Endothelial cell of umbilical vein (primary cell): ENCODE results near the gene PARK7.

ENCODE experiments used
- EZH2 ChIP-seq: IDR thresholded peaks from 2 replicates; pipeline ENCODE4 v1.6.1; 2012; ENCODE audit warnings: borderline replicate concordance, low read depth, mild to moderate bottlenecking, moderate library complexity, low read length, inconsistent platforms; ENCODE audit not compliant: severe bottlenecking
- FOS ChIP-seq: IDR thresholded peaks from 2 replicates; pipeline ENCODE4 v1.6.1; 2011; ENCODE audit warnings: mild to moderate bottlenecking, low read length, moderate library complexity, borderline replicate concordance; ENCODE audit not compliant: insufficient read depth
- JUN ChIP-seq: IDR thresholded peaks from 2 replicates; pipeline ENCODE4 v1.6.1; 2011; ENCODE audit warnings: borderline replicate concordance, low read depth; ENCODE audit not compliant: insufficient read length, insufficient read depth
- MYC ChIP-seq: IDR thresholded peaks from one replicate; pipeline ENCODE4 v1.6.1; 2011; ENCODE audit warnings: mild to moderate bottlenecking, low read depth, low read length
- POLR2A ChIP-seq: IDR thresholded peaks from 2 replicates; pipeline ENCODE4 v1.6.1; 2012; ENCODE audit warnings: low read depth, mild to moderate bottlenecking, control low read depth, low read length
- POLR2AphosphoS5 ChIP-seq: IDR thresholded peaks from 2 replicates; pipeline ENCODE4 v1.6.1; 2012; ENCODE audit warnings: low read depth, mild to moderate bottlenecking, control low read depth, low read length, moderate library complexity; ENCODE audit not compliant: insufficient read depth
- TF ChIP-seq, protein P1 (sequence below), 2 donors: IDR thresholded peaks; 1 replicate in 1 of 2; 2 replicates in 1 of 2; pipeline ENCODE4 v1.5.1; 2011; ENCODE audit warnings: low read length in 2 of 2, mild to moderate bottlenecking in 2 of 2, moderate library complexity in 2 of 2, control low read depth in 1 of 2, inconsistent platforms in 1 of 2, low read depth in 1 of 2; ENCODE audit not compliant: insufficient read depth in 1 of 2; ENCODE audit errors: extremely low read depth in 1 of 2
- TF ChIP-seq, protein P2 (sequence below): IDR thresholded peaks from 2 replicates; pipeline ENCODE4 v1.6.1; 2011; ENCODE audit not compliant: insufficient read depth, insufficient read length

DNA sequence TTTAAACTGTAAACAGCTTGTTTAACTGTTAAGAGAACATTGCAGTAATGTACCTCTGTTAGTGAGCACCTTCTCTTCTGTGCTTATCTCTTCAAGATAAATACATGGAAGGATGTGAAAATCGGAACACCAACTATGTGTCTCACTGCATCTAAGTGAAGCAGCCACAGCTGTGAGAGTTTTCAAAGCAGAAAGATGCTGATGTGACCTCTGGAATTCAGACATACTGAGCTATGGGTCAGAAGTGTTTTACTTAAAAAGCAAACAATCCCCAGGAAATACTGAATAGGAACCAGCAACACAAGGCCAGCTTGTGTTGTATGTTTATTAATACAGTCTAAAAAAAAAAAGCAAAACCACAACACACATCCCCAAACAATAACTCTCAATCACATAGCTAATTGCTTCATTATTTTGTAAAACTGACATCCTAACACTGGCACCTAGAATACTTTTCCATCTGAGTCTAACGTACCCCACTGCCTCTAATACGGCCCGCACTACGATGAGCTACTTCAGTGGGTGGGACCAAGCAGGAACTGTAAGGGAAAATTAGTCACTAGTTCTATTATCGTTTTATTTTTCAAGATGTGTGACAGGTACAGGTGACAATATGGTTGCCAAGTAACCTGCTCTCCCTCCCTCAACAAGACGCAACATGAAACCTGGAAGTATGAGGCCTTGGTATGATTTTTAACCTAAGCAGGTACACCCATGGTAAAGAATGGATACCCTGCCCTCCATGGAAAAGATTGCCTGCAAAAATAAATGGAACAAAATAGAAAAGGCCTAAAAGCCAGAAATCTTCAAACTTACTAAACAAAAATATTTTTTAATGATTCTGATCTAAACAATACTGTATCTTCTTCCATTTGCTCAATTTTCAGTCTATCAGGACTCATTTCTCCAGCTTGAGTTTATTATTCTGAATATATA, 50.7 kb downstream of the PARK7 start:
- TF ChIP-seq EZH2 (no peak), POLR2A (no peak), POLR2AphosphoS5 (no peak), JUN (no peak), FOS (no peak), MYC (no peak)
- TF ChIP-seq, protein P1, sequence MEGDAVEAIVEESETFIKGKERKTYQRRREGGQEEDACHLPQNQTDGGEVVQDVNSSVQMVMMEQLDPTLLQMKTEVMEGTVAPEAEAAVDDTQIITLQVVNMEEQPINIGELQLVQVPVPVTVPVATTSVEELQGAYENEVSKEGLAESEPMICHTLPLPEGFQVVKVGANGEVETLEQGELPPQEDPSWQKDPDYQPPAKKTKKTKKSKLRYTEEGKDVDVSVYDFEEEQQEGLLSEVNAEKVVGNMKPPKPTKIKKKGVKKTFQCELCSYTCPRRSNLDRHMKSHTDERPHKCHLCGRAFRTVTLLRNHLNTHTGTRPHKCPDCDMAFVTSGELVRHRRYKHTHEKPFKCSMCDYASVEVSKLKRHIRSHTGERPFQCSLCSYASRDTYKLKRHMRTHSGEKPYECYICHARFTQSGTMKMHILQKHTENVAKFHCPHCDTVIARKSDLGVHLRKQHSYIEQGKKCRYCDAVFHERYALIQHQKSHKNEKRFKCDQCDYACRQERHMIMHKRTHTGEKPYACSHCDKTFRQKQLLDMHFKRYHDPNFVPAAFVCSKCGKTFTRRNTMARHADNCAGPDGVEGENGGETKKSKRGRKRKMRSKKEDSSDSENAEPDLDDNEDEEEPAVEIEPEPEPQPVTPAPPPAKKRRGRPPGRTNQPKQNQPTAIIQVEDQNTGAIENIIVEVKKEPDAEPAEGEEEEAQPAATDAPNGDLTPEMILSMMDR (IDR thresholded peaks at IDR 0.05; ENCODE audit: extremely low read depth in 1 of 2, insufficient read depth in 1 of 2, low read depth in 1 of 2, low read length in 2 of 2), result no peak
- TF ChIP-seq, protein P2, sequence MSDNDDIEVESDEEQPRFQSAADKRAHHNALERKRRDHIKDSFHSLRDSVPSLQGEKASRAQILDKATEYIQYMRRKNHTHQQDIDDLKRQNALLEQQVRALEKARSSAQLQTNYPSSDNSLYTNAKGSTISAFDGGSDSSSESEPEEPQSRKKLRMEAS, result no peak
